GM15510 (cell line): ENCODE data around the gene ANO9.

ENCODE experiments used
- POLR2A ChIP-seq: IDR thresholded peaks from 3 replicates; pipeline ENCODE4 v1.6.1; 2011; ENCODE audit warnings: borderline replicate concordance; ENCODE audit not compliant: insufficient read length; ENCODE audit errors: extremely low read depth

Gene ANO9

GRCh38 chr11:441418-442274 is at the start of gene ANO9:
Gene ANO9 (minus strand): TSS chr11:442011. CDS start chr11:441926, 85 bp downstream.
- peak; percentile 60 for TF ChIP-seq POLR2A

GRCh38 chr11:491358-491757 is 49.5 kb upstream of the ANO9 start:
- TF ChIP-seq POLR2A = no peak

GRCh38 chr11:490930-491260 is 49.1 kb upstream of the ANO9 start:
- TF ChIP-seq POLR2A = no peak

- no peak for TF ChIP-seq POLR2A
These were observed 48.5 kb upstream of the ANO9 start for GRCh38 chr11:490186-490929.

GRCh38 chr11:489610-490185 is 47.9 kb upstream of the ANO9 start:
- no peak for TF ChIP-seq POLR2A

GRCh38 chr11:488992-489391 is 47.2 kb upstream of the ANO9 start:
- no peak for TF ChIP-seq POLR2A

GRCh38 chr11:488579-488978 is 46.8 kb upstream of the ANO9 start:
- TF ChIP-seq POLR2A = no peak

- TF ChIP-seq POLR2A = no peak
These were observed 46.3 kb upstream of the ANO9 start for GRCh38 chr11:488062-488461.

- TF ChIP-seq POLR2A = no peak
These were observed 45.8 kb upstream of the ANO9 start for GRCh38 chr11:487571-488021.

- no peak for TF ChIP-seq POLR2A
These were observed 44.4 kb upstream of the ANO9 start for GRCh38 chr11:486189-486588.

GRCh38 chr11:484616-485015 is 42.8 kb upstream of the ANO9 start:
- TF ChIP-seq POLR2A = no peak

- TF ChIP-seq POLR2A = no peak
These were observed 37.5 kb upstream of the ANO9 start for GRCh38 chr11:479311-479710.

- TF ChIP-seq POLR2A = no peak
These were observed 35.4 kb upstream of the ANO9 start for GRCh38 chr11:477052-477715.

- TF ChIP-seq POLR2A = no peak
These were observed 34.6 kb upstream of the ANO9 start for GRCh38 chr11:476416-476815.

GRCh38 chr11:475941-476340 is 34.1 kb upstream of the ANO9 start:
- no peak for TF ChIP-seq POLR2A
